ENCODE data around the gene CCDC112.

Gene CCDC112

DNA sequence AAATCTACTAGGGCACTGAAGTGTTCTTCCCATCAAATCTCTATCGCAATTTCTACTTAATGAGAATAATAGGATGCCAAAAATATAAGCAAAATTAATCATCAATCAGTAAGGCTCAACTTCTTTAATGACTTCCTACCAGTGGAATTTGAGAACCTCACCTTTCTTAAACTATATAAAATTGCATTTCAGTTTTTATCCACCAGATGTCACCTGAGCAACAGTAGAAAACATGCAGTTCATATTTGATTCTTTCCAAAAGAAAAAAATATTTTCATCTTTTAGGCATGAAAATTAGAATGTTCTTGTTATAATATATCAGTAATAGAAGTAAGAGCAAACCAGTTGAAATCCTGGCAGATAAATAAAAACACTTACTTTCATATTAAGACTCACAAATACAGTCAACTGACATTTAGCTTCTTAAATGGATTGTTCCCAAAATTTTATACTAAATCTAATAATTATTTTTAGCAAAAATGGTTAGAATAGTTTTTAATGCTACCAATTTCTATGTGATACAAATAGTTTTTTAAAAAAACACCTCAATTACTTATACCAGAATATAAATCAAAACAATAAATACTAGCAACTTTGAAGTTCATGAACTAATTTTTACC lies 13.4 kb upstream of the CCDC112 start:
- Histone ChIP-seq H3K27ac (no peak overlapping the region), H3K4me3 (no peak overlapping the region), H3K36me3 (ENCODE audit: insufficient read depth, low read length) (no peaks in the 10 kb centered on the region), H3K9me3 (ENCODE audit: low read depth, low read length) (no peaks in the 10 kb centered on the region), H3K9ac (ENCODE audit: insufficient read length) (no peak overlapping the region)
- DNase-seq (ENCODE audit: low read depth, low spot score): peak; percentile 37
- no peak for TF ChIP-seq FOXP2 (optimal IDR thresholded peaks at IDR 0.05; ENCODE audit: control extremely low read depth, extremely low read length, insufficient read depth)
- no peak for TF ChIP-seq EZH2 (IDR thresholded peaks at IDR 0.05)
- TF ChIP-seq POLR2AphosphoS5 (IDR thresholded peaks at IDR 0.05; ENCODE audit: borderline replicate concordance, low read depth, low read length): no peak

DNA sequence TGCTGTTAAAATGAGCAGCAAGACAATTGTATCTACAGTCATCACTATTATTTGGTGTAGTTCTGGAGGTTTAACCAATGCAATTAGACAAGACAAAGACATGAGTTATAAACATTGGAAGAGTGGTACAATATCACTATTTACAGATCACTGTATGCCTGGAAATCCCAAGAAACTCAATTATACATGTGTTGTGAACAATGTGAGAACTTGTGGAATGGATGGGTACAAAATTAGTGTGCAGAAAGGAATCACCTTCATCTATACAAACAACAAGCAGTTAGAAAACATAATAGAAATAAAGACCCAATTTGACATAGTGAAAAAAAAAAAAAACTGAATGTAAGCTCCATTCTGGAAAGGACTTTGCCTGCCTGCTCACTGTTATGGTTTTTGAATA lies 12.4 kb upstream of the CCDC112 start:
- H3K9me3 ChIP-seq (ENCODE audit: low read depth, low read length): no peaks in the 10 kb centered on the region
- DNase-seq (ENCODE audit: low read depth, low spot score): no peak
- no peak for TF ChIP-seq POLR2AphosphoS5 (IDR thresholded peaks at IDR 0.05; ENCODE audit: borderline replicate concordance, low read depth, low read length)
- no peak for TF ChIP-seq EZH2 (IDR thresholded peaks at IDR 0.05)
- no peak for TF ChIP-seq FOXP2 (optimal IDR thresholded peaks at IDR 0.05; ENCODE audit: control extremely low read depth, extremely low read length, insufficient read depth)
- no peaks in the 10 kb centered on the region for H3K36me3 ChIP-seq (ENCODE audit: insufficient read depth, low read length)
- no peak overlapping the region for H3K27ac ChIP-seq
- H3K9ac ChIP-seq (ENCODE audit: insufficient read length): no peak overlapping the region
- no peak overlapping the region for H3K4me3 ChIP-seq

DNA sequence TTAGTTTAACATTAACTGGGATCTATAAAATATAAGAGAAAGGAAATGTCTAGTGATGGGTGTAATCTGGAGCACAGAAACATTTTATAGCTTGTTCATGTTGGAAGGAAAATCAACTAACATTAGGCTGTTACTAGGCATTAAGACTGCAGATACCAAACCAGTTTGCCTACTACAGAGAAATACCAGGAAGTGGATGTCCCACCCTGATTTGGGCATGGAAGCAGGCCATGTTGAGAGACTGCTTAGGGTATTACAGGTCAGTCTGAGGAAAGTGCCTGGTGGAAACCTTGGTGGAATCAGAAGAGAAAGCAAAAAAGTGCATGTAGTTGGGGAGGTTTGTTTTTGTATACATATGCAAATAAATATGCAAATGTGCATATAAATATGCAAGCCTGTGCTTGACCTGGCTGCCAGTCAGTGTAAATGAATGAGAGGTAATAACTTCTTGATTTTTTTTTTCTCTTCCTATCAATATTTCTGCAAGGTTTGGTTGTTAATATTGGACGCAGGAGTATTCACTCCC lies 9.6 kb upstream of the CCDC112 start:
- Histone ChIP-seq H3K36me3 (ENCODE audit: insufficient read depth, low read length) (no peaks in the 10 kb centered on the region), H3K4me3 (no peak overlapping the region), H3K9ac (ENCODE audit: insufficient read length) (no peak overlapping the region), H3K9me3 (ENCODE audit: low read depth, low read length) (no peaks in the 10 kb centered on the region), H3K27ac (no peak overlapping the region)
- no peak for DNase-seq (ENCODE audit: low read depth, low spot score)
- TF ChIP-seq EZH2 (IDR thresholded peaks at IDR 0.05) (no peak), FOXP2 (optimal IDR thresholded peaks at IDR 0.05; ENCODE audit: control extremely low read depth, extremely low read length, insufficient read depth) (no peak), POLR2AphosphoS5 (IDR thresholded peaks at IDR 0.05; ENCODE audit: borderline replicate concordance, low read depth, low read length) (no peak)

DNA sequence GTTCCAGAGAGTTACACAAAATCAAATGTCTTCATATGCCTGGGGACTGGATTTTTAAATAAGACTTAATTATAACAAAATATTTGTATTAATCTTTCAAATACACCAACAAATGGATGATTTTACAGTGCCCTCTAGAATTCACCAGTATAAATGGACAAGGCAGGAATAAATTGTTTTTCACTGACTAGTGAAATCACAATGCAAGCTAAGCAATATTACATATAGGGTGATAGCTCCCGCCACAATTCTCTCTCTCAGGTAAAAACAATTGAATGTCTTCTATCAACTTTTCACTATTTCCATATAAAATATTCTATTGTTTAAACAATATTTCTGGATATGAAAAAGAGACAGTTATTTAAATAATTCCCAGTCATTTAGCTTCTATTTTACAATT lies 8.0 kb upstream of the CCDC112 start:
- DNase-seq (ENCODE audit: low read depth, low spot score): no peak
- H3K9me3 ChIP-seq (ENCODE audit: low read depth, low read length): no peaks in the 10 kb centered on the region
- no peak overlapping the region for H3K9ac ChIP-seq (ENCODE audit: insufficient read length)
- H3K36me3 ChIP-seq (ENCODE audit: insufficient read depth, low read length): no peaks in the 10 kb centered on the region
- no peak for TF ChIP-seq EZH2 (IDR thresholded peaks at IDR 0.05)
- TF ChIP-seq POLR2AphosphoS5 (IDR thresholded peaks at IDR 0.05; ENCODE audit: borderline replicate concordance, low read depth, low read length): no peak
- no peak for TF ChIP-seq FOXP2 (optimal IDR thresholded peaks at IDR 0.05; ENCODE audit: control extremely low read depth, extremely low read length, insufficient read depth)
- H3K27ac ChIP-seq: no peak overlapping the region
- no peak overlapping the region for H3K4me3 ChIP-seq

DNA sequence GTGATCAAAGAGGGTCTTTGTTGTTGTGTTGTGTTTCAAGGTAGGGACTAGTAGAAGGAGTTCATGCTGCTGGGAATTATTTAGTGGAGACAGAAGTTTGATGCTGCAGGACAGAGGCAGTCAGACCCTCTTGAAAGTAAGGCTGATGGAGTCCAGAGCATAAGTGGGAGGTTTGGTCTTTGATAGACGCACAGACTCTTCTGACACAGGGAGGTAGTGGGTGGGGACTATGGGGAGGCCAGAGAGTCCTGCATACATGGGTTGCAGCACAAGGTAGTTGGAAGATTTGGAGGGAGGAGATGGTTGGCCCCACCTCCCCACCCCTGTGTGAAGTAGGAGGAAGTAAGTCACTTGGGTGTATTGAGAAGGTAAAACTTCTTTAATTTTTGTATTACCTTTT lies 2.4 kb upstream of the CCDC112 start:
- TF ChIP-seq EZH2 (IDR thresholded peaks at IDR 0.05): no peak
- TF ChIP-seq FOXP2 (optimal IDR thresholded peaks at IDR 0.05; ENCODE audit: control extremely low read depth, extremely low read length, insufficient read depth): no peak
- no peak for TF ChIP-seq POLR2AphosphoS5 (IDR thresholded peaks at IDR 0.05; ENCODE audit: borderline replicate concordance, low read depth, low read length)
- no peak for DNase-seq (ENCODE audit: low read depth, low spot score)
- H3K9ac ChIP-seq (ENCODE audit: insufficient read length): no peak overlapping the region
- no peaks in the 10 kb centered on the region for H3K36me3 ChIP-seq (ENCODE audit: insufficient read depth, low read length)
- H3K27ac ChIP-seq: no peak overlapping the region
- no peaks in the 10 kb centered on the region for H3K9me3 ChIP-seq (ENCODE audit: low read depth, low read length)
- no peak overlapping the region for H3K4me3 ChIP-seq

DNA sequence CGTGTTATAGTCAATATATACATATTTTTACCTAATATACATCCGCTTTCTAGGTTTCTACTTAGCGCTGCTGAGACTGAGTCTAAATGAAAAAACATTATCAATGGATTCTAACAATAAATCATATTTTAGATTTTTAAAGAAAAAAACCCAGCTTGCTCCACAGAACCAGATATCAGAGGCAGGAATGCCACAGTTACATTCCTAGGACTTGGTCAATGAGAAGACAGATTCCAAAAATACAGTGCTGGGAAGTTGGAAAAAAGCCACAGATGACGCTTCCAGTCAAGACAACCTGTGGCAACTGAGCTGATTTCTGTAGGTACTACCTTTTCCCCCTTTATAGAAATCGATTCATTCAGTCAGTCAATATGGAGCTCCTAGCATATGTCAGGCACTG lies 577 bp upstream of the CCDC112 start:
- Histone ChIP-seq H3K36me3 (ENCODE audit: insufficient read depth, low read length) (peaks cover 16% of the 10 kb centered on the region), H3K9ac (ENCODE audit: insufficient read length) (no peak overlapping the region), H3K27ac (no peak overlapping the region), H3K9me3 (ENCODE audit: low read depth, low read length) (no peaks in the 10 kb centered on the region), H3K4me3 (peak overlapping the region; percentile 38; the same call in 1 of the 2 replicates)
- DNase-seq (ENCODE audit: low read depth, low spot score): no peak
- TF ChIP-seq EZH2 (IDR thresholded peaks at IDR 0.05) (no peak), FOXP2 (optimal IDR thresholded peaks at IDR 0.05; ENCODE audit: control extremely low read depth, extremely low read length, insufficient read depth) (no peak), POLR2AphosphoS5 (IDR thresholded peaks at IDR 0.05; ENCODE audit: borderline replicate concordance, low read depth, low read length) (no peak)

DNA sequence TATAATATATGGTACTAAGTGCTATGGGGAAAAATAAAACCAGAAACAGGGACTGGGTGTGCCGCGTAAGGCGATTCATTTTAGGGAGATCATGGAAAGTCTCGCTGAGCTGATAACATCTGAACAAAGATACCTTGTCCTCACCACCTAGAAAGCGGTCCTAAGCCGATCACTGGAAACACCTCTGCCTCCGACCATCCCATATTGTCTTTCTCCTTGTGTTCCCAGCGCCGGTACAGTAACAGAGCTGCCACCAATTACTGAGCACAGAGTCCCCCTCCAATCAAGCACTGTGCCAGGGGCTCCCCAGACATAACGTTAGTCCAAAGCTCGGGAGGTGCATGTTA lies 704 bp downstream of the CCDC112 start:
- Histone ChIP-seq H3K27ac (no peak overlapping the region), H3K9me3 (ENCODE audit: low read depth, low read length) (no peaks in the 10 kb centered on the region), H3K4me3 (peak overlapping the region; percentile 97), H3K36me3 (ENCODE audit: insufficient read depth, low read length) (peaks cover 19% of the 10 kb centered on the region), H3K9ac (ENCODE audit: insufficient read length) (peak overlapping the region; percentile 82)
- TF ChIP-seq EZH2 (IDR thresholded peaks at IDR 0.05) (no peak), POLR2AphosphoS5 (IDR thresholded peaks at IDR 0.05; ENCODE audit: borderline replicate concordance, low read depth, low read length) (no peak), FOXP2 (optimal IDR thresholded peaks at IDR 0.05; ENCODE audit: control extremely low read depth, extremely low read length, insufficient read depth) (no peak)
- DNase-seq (ENCODE audit: low read depth, low spot score): no peak

DNA sequence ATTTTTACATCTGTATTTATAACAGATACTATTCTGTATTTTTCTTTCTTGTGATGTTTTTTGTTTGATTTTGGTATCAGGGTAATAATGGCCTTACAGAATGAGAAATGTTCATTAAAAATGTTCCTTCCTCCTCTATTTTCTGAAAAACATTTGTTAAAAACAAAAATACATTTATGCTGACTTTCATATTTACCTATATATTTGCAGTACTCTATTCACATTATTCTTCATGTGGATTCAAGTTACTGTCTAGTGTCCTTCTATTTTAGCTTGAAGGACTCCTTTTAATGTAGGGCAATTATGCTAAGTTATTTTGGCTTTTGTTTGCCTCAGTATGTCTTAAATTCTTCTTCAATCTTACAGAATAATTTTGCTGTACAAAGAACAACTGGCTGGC lies 5.1 kb downstream of the CCDC112 start:
- H3K4me3 ChIP-seq: no peak overlapping the region
- TF ChIP-seq EZH2 (IDR thresholded peaks at IDR 0.05) (no peak), FOXP2 (optimal IDR thresholded peaks at IDR 0.05; ENCODE audit: control extremely low read depth, extremely low read length, insufficient read depth) (no peak), POLR2AphosphoS5 (IDR thresholded peaks at IDR 0.05; ENCODE audit: borderline replicate concordance, low read depth, low read length) (no peak)
- no peak overlapping the region for H3K27ac ChIP-seq
- peaks cover 19% of the 10 kb centered on the region for H3K36me3 ChIP-seq (ENCODE audit: insufficient read depth, low read length)
- H3K9me3 ChIP-seq (ENCODE audit: low read depth, low read length): no peaks in the 10 kb centered on the region
- DNase-seq (ENCODE audit: low read depth, low spot score): no peak
- H3K9ac ChIP-seq (ENCODE audit: insufficient read length): no peak overlapping the region

DNA sequence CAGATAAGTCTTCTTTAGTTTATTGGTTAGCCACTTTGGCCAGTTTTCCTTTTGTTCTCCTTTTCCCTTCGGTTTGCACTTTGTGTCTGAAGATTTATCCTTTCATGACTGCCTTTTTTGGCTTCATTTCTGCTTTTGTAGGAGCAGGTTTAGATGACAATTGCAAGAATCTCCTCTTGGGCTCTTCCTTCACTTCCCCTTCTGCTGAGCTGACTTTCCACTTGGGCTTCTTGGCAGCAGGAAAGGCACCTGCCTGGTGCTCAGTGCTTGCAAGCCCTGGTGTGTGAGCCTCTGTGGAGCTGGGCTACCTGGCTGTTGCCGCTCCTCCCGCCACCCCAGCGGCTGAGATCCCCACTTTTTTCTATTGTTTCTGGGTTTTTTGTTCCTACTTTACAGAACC lies 7.3 kb downstream of the CCDC112 start:
- Histone ChIP-seq H3K9ac (ENCODE audit: insufficient read length) (no peak overlapping the region), H3K27ac (0 out of 2 replicates have a peak overlapping the region, but pooled peaks have one; percentile 28), H3K4me3 (no peak overlapping the region), H3K36me3 (ENCODE audit: insufficient read depth, low read length) (peaks cover 19% of the 10 kb centered on the region), H3K9me3 (ENCODE audit: low read depth, low read length) (no peaks in the 10 kb centered on the region)
- TF ChIP-seq EZH2 (IDR thresholded peaks at IDR 0.05) (no peak), FOXP2 (optimal IDR thresholded peaks at IDR 0.05; ENCODE audit: control extremely low read depth, extremely low read length, insufficient read depth) (no peak), POLR2AphosphoS5 (IDR thresholded peaks at IDR 0.05; ENCODE audit: borderline replicate concordance, low read depth, low read length) (no peak)
- no peak for DNase-seq (ENCODE audit: low read depth, low spot score)
